ENCODE data around the gene FCHSD2.

DNA sequence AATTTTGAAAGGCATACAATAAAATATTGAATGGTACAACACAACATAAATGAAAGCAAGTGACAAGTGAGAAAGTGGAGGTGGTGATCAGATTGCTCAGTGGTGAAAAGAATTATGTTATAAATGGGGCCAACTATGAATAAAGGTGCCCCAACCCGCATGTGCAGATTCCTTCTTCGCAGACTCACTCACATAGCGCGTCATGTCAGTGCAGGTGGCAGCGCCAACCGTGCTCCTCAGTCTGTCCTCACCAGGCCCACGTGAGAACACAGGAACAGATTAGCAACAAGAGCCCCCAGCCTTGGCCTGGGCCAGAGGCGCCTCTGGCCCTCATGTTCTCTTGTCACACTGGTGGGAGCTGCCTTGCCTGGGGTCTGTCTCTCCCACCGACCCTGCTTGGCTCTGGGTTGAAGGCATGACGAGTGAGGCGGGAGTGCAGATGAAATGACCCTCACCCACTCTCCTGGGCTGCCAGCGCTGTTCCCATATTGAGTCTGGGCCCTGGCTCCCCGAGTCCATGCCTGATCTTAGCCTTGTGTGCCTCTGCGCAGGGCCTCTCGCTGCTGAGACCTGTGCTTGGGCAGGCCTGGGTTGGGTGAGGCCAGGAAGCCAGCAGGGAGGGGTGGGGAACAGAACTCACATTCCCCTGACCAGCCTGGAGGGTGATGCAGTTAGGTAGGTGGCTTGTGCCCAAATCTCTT, 321.5 kb downstream of the FCHSD2 start:
- TF ChIP-seq CTCF (IDR thresholded peaks at IDR 0.05; ENCODE audit: control extremely low read depth in 1 of 3, insufficient read depth in 1 of 3, low read depth in 1 of 3, low read length in 3 of 3) (no peak), POLR2AphosphoS5 (IDR thresholded peaks at IDR 0.05; ENCODE audit: low read depth, low read length) (no peak)
